BJ (cell line): ENCODE measurements around the gene TCAP. TPM values are rescaled to one million over a fixed set of nuclear protein-coding genes. Genes with fewer than 3 reads are reported as not detected.

Experiments used
- CTCF ChIA-PET: fragments of 350-600 bp; formaldehyde crosslinking; extraction: SDS; loops from one replicate; lab custom pipeline; 2021; ENCODE audit warnings: antibody characterized with exemption, inconsistent platforms; lab: Yijun Ruan, JAX
- POLR2A ChIA-PET: fragments of 300-600 bp; sonication (Branson Sonifier 250); formaldehyde crosslinking; extraction: SDS; loops from one replicate; lab custom pipeline; 2021; ENCODE audit warnings: antibody characterized with exemption; lab: Charles Lee
- DNase-seq: peaks from one replicate; pipeline ENCODE4 v3.0.0-alpha.2; 2011; ENCODE audit warnings: low read depth
- H3K27me3 ChIP-seq: 2 replicates; pipeline ENCODE4 v1.6.0; 2011; ENCODE audit warnings: low read length; ENCODE audit not compliant: control insufficient read depth, insufficient read depth
- H3K36me3 ChIP-seq: 2 replicates; pipeline ENCODE4 v1.5.1; 2011; ENCODE audit warnings: low read length; ENCODE audit not compliant: control insufficient read depth, insufficient read depth
- H3K4me3 ChIP-seq: 2 replicates; pipeline ENCODE4 v1.5.1; 2011; ENCODE audit warnings: low read depth, mild to moderate bottlenecking, control low read depth, low read length
- polyA plus RNA-seq: library from polyadenylated mRNA; depleted of rRNA; stranded (reverse); fragments of >200 nt; gene quantifications from 2 replicates; pipeline ENCODE4 v1.2.3, GENCODE V29; 2011
- TF ChIP-seq, protein P1 (sequence below): IDR thresholded peaks from 2 replicates; pipeline ENCODE4 v1.5.1; 2011; ENCODE audit warnings: low read depth, mild to moderate bottlenecking, control low read depth, inconsistent platforms, low read length, moderate library complexity; ENCODE audit not compliant: insufficient read depth

Gene TCAP
- polyA plus RNA-seq, 1 experiment, result 0.22 TPM

DNA sequence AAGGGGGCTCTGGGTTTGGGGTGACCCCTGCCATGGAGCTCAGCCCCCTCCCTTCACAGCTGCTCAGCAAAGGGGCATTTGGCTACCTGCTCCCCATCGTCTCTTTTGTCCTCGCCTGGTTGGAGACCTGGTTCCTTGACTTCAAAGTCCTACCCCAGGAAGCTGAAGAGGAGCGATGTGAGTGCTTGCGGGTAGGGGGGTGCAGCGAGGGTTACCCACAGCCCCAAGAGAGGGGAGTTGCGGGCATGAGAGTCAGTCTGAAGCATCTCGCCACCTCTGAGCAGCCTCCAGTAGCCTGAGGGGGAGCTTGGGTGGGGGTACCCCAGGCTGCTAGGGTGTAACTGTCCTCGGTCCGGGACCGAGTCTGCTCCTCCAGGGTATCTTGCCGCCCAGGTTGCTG lies 6.8 kb upstream of the TCAP start:
- POLR2A ChIA-PET, result no interaction called here
- peaks cover 24% of the 10 kb centered on the region for H3K36me3 ChIP-seq
- H3K27me3 ChIP-seq, result no peaks in the 10 kb centered on the region
- H3K4me3 ChIP-seq, result no peak overlapping the region
- CTCF ChIA-PET, result interaction anchor here (0.6 to 1.7 kb wide), 3 partner anchors 11 to 48 kb away, joined by 3 to 5 read pairs (median 4); no protein-coding TSS in a partner anchor
- TF ChIP-seq, protein P1, sequence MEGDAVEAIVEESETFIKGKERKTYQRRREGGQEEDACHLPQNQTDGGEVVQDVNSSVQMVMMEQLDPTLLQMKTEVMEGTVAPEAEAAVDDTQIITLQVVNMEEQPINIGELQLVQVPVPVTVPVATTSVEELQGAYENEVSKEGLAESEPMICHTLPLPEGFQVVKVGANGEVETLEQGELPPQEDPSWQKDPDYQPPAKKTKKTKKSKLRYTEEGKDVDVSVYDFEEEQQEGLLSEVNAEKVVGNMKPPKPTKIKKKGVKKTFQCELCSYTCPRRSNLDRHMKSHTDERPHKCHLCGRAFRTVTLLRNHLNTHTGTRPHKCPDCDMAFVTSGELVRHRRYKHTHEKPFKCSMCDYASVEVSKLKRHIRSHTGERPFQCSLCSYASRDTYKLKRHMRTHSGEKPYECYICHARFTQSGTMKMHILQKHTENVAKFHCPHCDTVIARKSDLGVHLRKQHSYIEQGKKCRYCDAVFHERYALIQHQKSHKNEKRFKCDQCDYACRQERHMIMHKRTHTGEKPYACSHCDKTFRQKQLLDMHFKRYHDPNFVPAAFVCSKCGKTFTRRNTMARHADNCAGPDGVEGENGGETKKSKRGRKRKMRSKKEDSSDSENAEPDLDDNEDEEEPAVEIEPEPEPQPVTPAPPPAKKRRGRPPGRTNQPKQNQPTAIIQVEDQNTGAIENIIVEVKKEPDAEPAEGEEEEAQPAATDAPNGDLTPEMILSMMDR, result no peak
- no peak for DNase-seq

GRCh38 chr17:39658760-39659159 lies 6.4 kb upstream of the TCAP start:
- peaks cover 23% of the 10 kb centered on the region for H3K36me3 ChIP-seq
- no peak overlapping the region for H3K4me3 ChIP-seq
- DNase-seq, result no peak
- no peaks in the 10 kb centered on the region for H3K27me3 ChIP-seq
- POLR2A ChIA-PET, result no interaction called here
- TF ChIP-seq, protein P1, result no peak
- CTCF ChIA-PET, result interaction anchor here (0.6 to 1.7 kb wide), 3 partner anchors 11 to 47 kb away, joined by 3 to 5 read pairs (median 4); no protein-coding TSS in a partner anchor

- POLR2A ChIA-PET, result no interaction called here
- no peak overlapping the region for H3K4me3 ChIP-seq
Observed at GRCh38 chr17:39659279-39660010, 5.7 kb upstream of the TCAP start.

DNA sequence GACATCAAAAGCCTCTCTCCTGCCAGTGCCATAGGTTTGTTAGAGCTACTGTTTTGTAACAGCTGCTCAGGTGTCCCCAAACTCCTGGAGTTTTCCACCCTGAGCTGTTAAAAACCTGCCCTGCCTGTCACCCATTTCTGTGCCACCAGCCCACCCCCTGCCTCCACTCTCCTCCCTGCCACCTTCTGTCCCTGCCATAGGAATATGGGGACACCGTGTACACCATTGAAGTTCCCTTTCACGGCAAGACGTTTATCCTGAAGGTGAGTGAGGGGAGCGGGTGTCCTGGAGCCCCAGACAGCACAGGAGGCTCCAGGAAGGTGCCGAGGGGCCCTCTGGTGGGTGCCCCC lies 5.2 kb upstream of the TCAP start:
- TF ChIP-seq, protein P1, result no peak
- H3K4me3 ChIP-seq, result no peak overlapping the region
- no peaks in the 10 kb centered on the region for H3K27me3 ChIP-seq
- DNase-seq, result no peak
- H3K36me3 ChIP-seq, result peaks cover 20% of the 10 kb centered on the region
- POLR2A ChIA-PET, result no interaction called here
- CTCF ChIA-PET, result interaction anchor here (1.1 to 1.2 kb wide), 2 partner anchors 9 to 38 kb away, joined by 3 to 5 read pairs; no protein-coding TSS in a partner anchor

More at GRCh38 chr17:39659279-39660010, 5.7 kb upstream of the TCAP start:
- Histone ChIP-seq H3K36me3 (peaks cover 21% of the 10 kb centered on the region), H3K27me3 (no peaks in the 10 kb centered on the region)
- DNase-seq, result no peak
- TF ChIP-seq, protein P1, result no peak
- CTCF ChIA-PET, result interaction anchor here (1.1 to 1.2 kb wide), 2 partner anchors 10 to 38 kb away, joined by 3 to 5 read pairs; no protein-coding TSS in a partner anchor
